Measurements from ENCODE around the gene CDH7.

Gene CDH7

DNA sequence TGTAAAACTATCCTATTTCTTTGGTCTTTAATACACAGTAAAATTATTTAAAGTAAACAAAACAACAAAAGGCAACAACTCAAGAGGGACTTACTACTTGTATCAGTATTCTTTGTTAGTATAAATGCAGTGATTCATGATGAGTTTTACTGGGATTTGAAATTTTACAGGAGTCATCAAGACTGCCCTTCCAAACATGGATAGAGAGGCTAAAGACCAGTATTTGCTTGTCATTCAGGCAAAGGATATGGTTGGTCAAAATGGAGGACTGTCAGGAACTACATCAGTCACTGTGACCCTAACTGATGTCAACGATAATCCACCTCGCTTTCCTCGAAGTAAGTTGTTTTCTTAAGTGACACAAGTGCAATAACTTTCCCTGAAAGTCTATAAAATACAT lies 71.1 kb downstream of the CDH7 start:
- Histone ChIP-seq H3K4ac (ENCODE audit: low read length) (no peak overlapping the region), H4K8ac (ENCODE audit: low read depth, low read length) (no peak overlapping the region), H3K4me2 (ENCODE audit: insufficient read depth, low read length, poor library complexity, severe bottlenecking) (no peak overlapping the region), H3K4me1 (ENCODE audit: control insufficient read depth in 2 of 2, insufficient read depth in 1 of 2, low read depth in 1 of 2, low read length in 2 of 2) (no peaks in the 10 kb centered on the region), H2AK5ac (ENCODE audit: low read depth, low read length) (no peak overlapping the region), H2BK5ac (ENCODE audit: low read length) (no peak overlapping the region), H3K18ac (ENCODE audit: low read length) (no peak overlapping the region), H3K27me3 (ENCODE audit: control insufficient read depth in 3 of 3, insufficient read depth in 3 of 3, low read depth in 1 of 3, low read length in 3 of 3) (no peaks in the 10 kb centered on the region), H2BK15ac (ENCODE audit: low read length) (no peak overlapping the region), H3K14ac (ENCODE audit: low read length) (no peak overlapping the region), H3K4me3 (ENCODE audit: low read length in 2 of 2) (no peak overlapping the region), H3K36me3 (replicated peaks in 1 of 2; ENCODE audit: control insufficient read depth in 2 of 2, insufficient read depth in 2 of 2, low read length in 2 of 2) (peaks cover 0 to 5% of the 10 kb centered on the region in 2 donors), H3K27ac (replicated peaks; ENCODE audit: low read length) (no peak overlapping the region), H3K9me3 (replicated peaks in 1 of 2; ENCODE audit: control insufficient read depth in 2 of 2, insufficient read depth in 1 of 2, low read depth in 1 of 2, low read length in 2 of 2) (no peaks in the 10 kb centered on the region), H3K79me1 (ENCODE audit: low read depth, low read length) (no peaks in the 10 kb centered on the region), H4K91ac (ENCODE audit: low read depth, low read length, poor library complexity) (no peak overlapping the region), H3K23ac (ENCODE audit: low read depth, low read length, poor library complexity) (no peak overlapping the region), H2AFZ (ENCODE audit: low read length) (no peak overlapping the region), H2BK12ac (ENCODE audit: low read length) (no peak overlapping the region), H3K9ac (ENCODE audit: low read depth, low read length, poor library complexity) (no peak overlapping the region), H2BK120ac (ENCODE audit: low read depth, low read length) (no peak overlapping the region)
- DNase-seq (ENCODE audit: low spot score) = no peak
- no CpG with 5 or more reads among the region's 3 CpGs for WGBS, 2 donors (ENCODE audit: extremely low coverage in 2 of 2, insufficient read length in 2 of 2, insufficient replicate concordance in 1 of 2)

- H3K4me3 ChIP-seq (ENCODE audit: low read length in 2 of 2) = no peak overlapping the region
- no peak overlapping the region for H3K14ac ChIP-seq (ENCODE audit: low read length)
- no peak overlapping the region for H3K27ac ChIP-seq (replicated peaks; ENCODE audit: low read length)
- H3K18ac ChIP-seq (ENCODE audit: low read length) = no peak overlapping the region
- H3K23ac ChIP-seq (ENCODE audit: low read depth, low read length, poor library complexity) = no peak overlapping the region
- no peaks in the 10 kb centered on the region for H3K79me1 ChIP-seq (ENCODE audit: low read depth, low read length)
- no peak overlapping the region for H2BK120ac ChIP-seq (ENCODE audit: low read depth, low read length)
- peaks cover 0 to 5% of the 10 kb centered on the region in 2 donors for H3K36me3 ChIP-seq (replicated peaks in 1 of 2; ENCODE audit: control insufficient read depth in 2 of 2, insufficient read depth in 2 of 2, low read length in 2 of 2)
- DNase-seq (ENCODE audit: low spot score) = no peak
- H2AK5ac ChIP-seq (ENCODE audit: low read depth, low read length) = no peak overlapping the region
- no peaks in the 10 kb centered on the region for H3K27me3 ChIP-seq (ENCODE audit: control insufficient read depth in 3 of 3, insufficient read depth in 3 of 3, low read depth in 1 of 3, low read length in 3 of 3)
- H3K4ac ChIP-seq (ENCODE audit: low read length) = no peak overlapping the region
- no peak overlapping the region for H3K4me2 ChIP-seq (ENCODE audit: insufficient read depth, low read length, poor library complexity, severe bottlenecking)
- H2AFZ ChIP-seq (ENCODE audit: low read length) = no peak overlapping the region
- H3K9me3 ChIP-seq (replicated peaks in 1 of 2; ENCODE audit: control insufficient read depth in 2 of 2, insufficient read depth in 1 of 2, low read depth in 1 of 2, low read length in 2 of 2) = no peaks in the 10 kb centered on the region
- H2BK15ac ChIP-seq (ENCODE audit: low read length) = no peak overlapping the region
- H4K8ac ChIP-seq (ENCODE audit: low read depth, low read length) = no peak overlapping the region
- WGBS, 2 donors (ENCODE audit: extremely low coverage in 2 of 2, insufficient read length in 2 of 2, insufficient replicate concordance in 1 of 2) = no CpG with 5 or more reads among the region's 2 CpGs
- H2BK12ac ChIP-seq (ENCODE audit: low read length) = no peak overlapping the region
- no peak overlapping the region for H2BK5ac ChIP-seq (ENCODE audit: low read length)
- no peak overlapping the region for H3K9ac ChIP-seq (ENCODE audit: low read depth, low read length, poor library complexity)
- H4K91ac ChIP-seq (ENCODE audit: low read depth, low read length, poor library complexity) = no peak overlapping the region
- no peaks in the 10 kb centered on the region for H3K4me1 ChIP-seq (ENCODE audit: control insufficient read depth in 2 of 2, insufficient read depth in 1 of 2, low read depth in 1 of 2, low read length in 2 of 2)
Measured at GRCh38 chr18:65822826-65823225, 72.0 kb downstream of the CDH7 start.

GRCh38 chr18:65827444-65827843 lies 76.6 kb downstream of the CDH7 start:
- Histone ChIP-seq H4K8ac (ENCODE audit: low read depth, low read length) (no peak overlapping the region), H3K27ac (replicated peaks; ENCODE audit: low read length) (no peak overlapping the region), H3K18ac (ENCODE audit: low read length) (no peak overlapping the region), H3K14ac (ENCODE audit: low read length) (no peak overlapping the region), H3K79me1 (ENCODE audit: low read depth, low read length) (no peaks in the 10 kb centered on the region), H2AFZ (ENCODE audit: low read length) (no peak overlapping the region), H3K27me3 (ENCODE audit: control insufficient read depth in 3 of 3, insufficient read depth in 3 of 3, low read depth in 1 of 3, low read length in 3 of 3) (no peaks in the 10 kb centered on the region), H3K9ac (ENCODE audit: low read depth, low read length, poor library complexity) (no peak overlapping the region), H3K36me3 (replicated peaks in 1 of 2; ENCODE audit: control insufficient read depth in 2 of 2, insufficient read depth in 2 of 2, low read length in 2 of 2) (peaks cover 0 to 5% of the 10 kb centered on the region in 2 donors), H2BK5ac (ENCODE audit: low read length) (no peak overlapping the region), H2AK5ac (ENCODE audit: low read depth, low read length) (no peak overlapping the region), H2BK12ac (ENCODE audit: low read length) (no peak overlapping the region), H4K91ac (ENCODE audit: low read depth, low read length, poor library complexity) (no peak overlapping the region), H2BK120ac (ENCODE audit: low read depth, low read length) (no peak overlapping the region), H3K23ac (ENCODE audit: low read depth, low read length, poor library complexity) (no peak overlapping the region), H2BK15ac (ENCODE audit: low read length) (no peak overlapping the region), H3K4ac (ENCODE audit: low read length) (no peak overlapping the region), H3K9me3 (replicated peaks in 1 of 2; ENCODE audit: control insufficient read depth in 2 of 2, insufficient read depth in 1 of 2, low read depth in 1 of 2, low read length in 2 of 2) (no peaks in the 10 kb centered on the region), H3K4me2 (ENCODE audit: insufficient read depth, low read length, poor library complexity, severe bottlenecking) (no peak overlapping the region), H3K4me3 (ENCODE audit: low read length in 2 of 2) (no peak overlapping the region), H3K4me1 (ENCODE audit: control insufficient read depth in 2 of 2, insufficient read depth in 1 of 2, low read depth in 1 of 2, low read length in 2 of 2) (no peaks in the 10 kb centered on the region)
- no CpG with 5 or more reads among the region's 1 CpG for WGBS, 2 donors (ENCODE audit: extremely low coverage in 2 of 2, insufficient read length in 2 of 2, insufficient replicate concordance in 1 of 2)
- DNase-seq (ENCODE audit: low spot score) = no peak

DNA sequence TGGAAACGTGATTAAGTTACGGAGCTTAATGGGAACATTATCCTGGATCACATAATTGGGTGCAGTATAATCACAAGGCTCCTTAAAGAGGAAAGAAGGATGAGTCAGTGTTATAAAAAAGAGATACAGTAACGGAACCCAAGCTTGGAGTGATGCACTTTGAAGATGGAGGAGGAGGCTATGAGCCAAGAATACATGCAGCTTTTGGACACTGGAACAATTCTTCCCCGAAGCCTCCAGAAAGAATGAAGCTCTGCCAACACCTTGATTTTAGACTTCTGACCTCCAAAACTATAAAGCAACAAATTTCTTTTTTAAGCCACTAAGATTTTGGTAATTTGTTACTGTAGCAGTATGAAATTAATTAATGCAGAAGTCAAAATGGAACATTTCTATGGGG lies 85.1 kb downstream of the CDH7 start:
- WGBS, 2 donors (ENCODE audit: extremely low coverage in 2 of 2, insufficient read length in 2 of 2, insufficient replicate concordance in 1 of 2) = 100% methylated on average over 2 of the region's 4 CpGs; no CpG with 5 or more reads in 1 of the 2 donors

More for the DNA sequence above, 85.1 kb downstream of the CDH7 start:
- no peak overlapping the region for H3K23ac ChIP-seq (ENCODE audit: low read depth, low read length, poor library complexity)
- H2BK120ac ChIP-seq (ENCODE audit: low read depth, low read length) = no peak overlapping the region
- H3K9me3 ChIP-seq (replicated peaks in 1 of 2; ENCODE audit: control insufficient read depth in 2 of 2, insufficient read depth in 1 of 2, low read depth in 1 of 2, low read length in 2 of 2) = no peaks in the 10 kb centered on the region
- no peak overlapping the region for H3K4me3 ChIP-seq (ENCODE audit: low read length in 2 of 2)
- H3K14ac ChIP-seq (ENCODE audit: low read length) = no peak overlapping the region
- H3K79me1 ChIP-seq (ENCODE audit: low read depth, low read length) = no peaks in the 10 kb centered on the region
- H4K8ac ChIP-seq (ENCODE audit: low read depth, low read length) = no peak overlapping the region
- no peak overlapping the region for H2BK12ac ChIP-seq (ENCODE audit: low read length)
- H4K91ac ChIP-seq (ENCODE audit: low read depth, low read length, poor library complexity) = no peak overlapping the region
- DNase-seq (ENCODE audit: low spot score) = no peak
- no peak overlapping the region for H3K27ac ChIP-seq (replicated peaks; ENCODE audit: low read length)
- no peaks in the 10 kb centered on the region for H3K27me3 ChIP-seq (ENCODE audit: control insufficient read depth in 3 of 3, insufficient read depth in 3 of 3, low read depth in 1 of 3, low read length in 3 of 3)
- H3K4me1 ChIP-seq (ENCODE audit: control insufficient read depth in 2 of 2, insufficient read depth in 1 of 2, low read depth in 1 of 2, low read length in 2 of 2) = no peaks in the 10 kb centered on the region
- no peaks in the 10 kb centered on the region for H3K36me3 ChIP-seq (replicated peaks in 1 of 2; ENCODE audit: control insufficient read depth in 2 of 2, insufficient read depth in 2 of 2, low read length in 2 of 2)
- H3K18ac ChIP-seq (ENCODE audit: low read length) = no peak overlapping the region
- no peak overlapping the region for H3K9ac ChIP-seq (ENCODE audit: low read depth, low read length, poor library complexity)
- no peak overlapping the region for H2AK5ac ChIP-seq (ENCODE audit: low read depth, low read length)
- no peak overlapping the region for H2AFZ ChIP-seq (ENCODE audit: low read length)
- H3K4me2 ChIP-seq (ENCODE audit: insufficient read depth, low read length, poor library complexity, severe bottlenecking) = no peak overlapping the region
- H3K4ac ChIP-seq (ENCODE audit: low read length) = no peak overlapping the region
- H2BK5ac ChIP-seq (ENCODE audit: low read length) = no peak overlapping the region
- no peak overlapping the region for H2BK15ac ChIP-seq (ENCODE audit: low read length)

Data from neuronal stem cell (in vitro differentiated cells).